GM12892 (cell line): Measurements from ENCODE around the gene JMJD8.

Source experiments
- POLR2A ChIP-seq: IDR thresholded peaks from 2 replicates; pipeline ENCODE4 v1.6.1; 2011; ENCODE audit warnings: low read depth, low read length, control low read depth
- POLR2AphosphoS5 ChIP-seq: IDR thresholded peaks from 2 replicates; pipeline ENCODE4 v1.6.1; 2011; ENCODE audit warnings: low read depth, low read length, control low read depth
- TAF1 ChIP-seq: IDR thresholded peaks from 2 replicates; pipeline ENCODE4 v1.6.1; 2011; ENCODE audit warnings: low read depth, mild to moderate bottlenecking, control low read depth, low read length, borderline replicate concordance

DNA sequence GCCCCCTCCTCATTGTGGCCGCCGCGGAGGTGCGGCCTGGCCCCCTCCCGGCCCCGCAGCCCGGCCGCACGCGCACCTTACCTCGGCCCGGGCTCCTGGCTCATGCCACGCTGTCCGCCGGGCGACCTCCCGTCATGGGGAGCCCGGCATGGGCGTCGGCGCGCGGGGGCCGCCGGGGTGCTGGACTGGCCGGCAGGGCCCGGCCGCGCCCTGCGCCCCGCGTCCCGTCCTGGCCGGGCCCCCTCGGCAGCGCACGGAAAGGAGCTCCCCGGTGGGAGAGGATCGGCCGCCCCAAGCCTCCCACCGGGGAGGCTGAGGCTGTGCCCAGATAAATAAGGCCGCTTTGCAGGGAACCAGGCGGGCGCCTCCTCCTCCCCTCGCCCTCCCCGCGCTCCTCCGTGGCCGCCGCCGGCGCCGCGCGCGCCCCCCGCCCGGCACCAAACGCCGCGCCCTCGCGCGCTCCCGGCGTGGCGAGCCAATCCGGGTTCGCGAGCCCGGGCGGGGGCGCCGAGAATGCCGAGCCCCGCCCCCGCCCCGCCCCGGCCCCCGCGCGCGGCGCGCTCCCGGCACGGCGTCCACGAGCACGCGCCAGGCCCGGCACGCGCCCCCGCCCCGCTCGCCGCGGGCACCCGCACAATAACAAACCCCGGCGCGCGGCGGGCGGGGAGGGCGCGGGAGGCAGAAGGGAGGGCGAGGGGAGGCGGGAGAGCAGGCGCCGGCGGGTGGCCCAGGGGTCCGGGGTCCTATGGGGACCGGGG is 21.5 kb upstream of the JMJD8 start, which contains the start of gene FBXL16:
- TF ChIP-seq POLR2A = no peak
- TF ChIP-seq POLR2AphosphoS5 = no peak
- TF ChIP-seq TAF1 = no peak
